H4 (cell line): ENCODE results near the gene MAD2L2. TPM values are rescaled to one million over a fixed set of nuclear protein-coding genes. Genes with fewer than 3 reads are reported as not detected.

Experiments used
- DNase-seq: peaks from one replicate; pipeline ENCODE4 v3.0.0-alpha.2; 2015; ENCODE audit warnings: low spot score
- total RNA-seq: library from RNA; depleted of rRNA; stranded (reverse); fragments of >200 nt; shearing (Covaris generic); gene quantifications from 2 replicates; pipeline ENCODE4 v1.2.3, GENCODE V29; 2014; rRNA removed

The MAD2L2 gene
- total RNA-seq, 1 experiment from 2014 or later, result 130 TPM

- DNase-seq, result no peak
Observed at GRCh38 chr1:11629184-11630016, 51.5 kb downstream of the MAD2L2 start.

GRCh38 chr1:11628767-11629166 lies 52.2 kb downstream of the MAD2L2 start:
- no peak for DNase-seq

- DNase-seq, result no peak
Observed at GRCh38 chr1:11626551-11626950, 54.4 kb downstream of the MAD2L2 start.

Other genes starting within 250 kb of the MAD2L2 start
- 0.27 and 0.31 TPM in 2 replicates for gene DISP3, start 202.0 kb downstream of the MAD2L2 start, total RNA-seq
- 0.76 and 2.3 TPM in 2 replicates for gene FBXO2, start 26.7 kb downstream of the MAD2L2 start, total RNA-seq
- 7.8 and 8.8 TPM in 2 replicates for gene FBXO44, start 26.3 kb downstream of the MAD2L2 start, total RNA-seq
- gene FBXO6, start 16.9 kb downstream of the MAD2L2 start, total RNA-seq, result 7.2 and 7.4 TPM in 2 replicates
- not detected in 2 replicates for gene DRAXIN, start 10.6 kb upstream of the MAD2L2 start, total RNA-seq
- gene AGTRAP, start 55.0 kb upstream of the MAD2L2 start, total RNA-seq, result 65.1 and 74.0 TPM in 2 replicates
- not detected in 2 replicates for gene C1orf167, start 81.0 kb upstream of the MAD2L2 start, total RNA-seq
- gene MTHFR, start 124.8 kb upstream of the MAD2L2 start, total RNA-seq, result 3.6 and 6.0 TPM in 2 replicates
- 1.8 and 4.4 TPM in 2 replicates for gene CLCN6, start 125.0 kb upstream of the MAD2L2 start, total RNA-seq
- gene NPPA, start 166.6 kb upstream of the MAD2L2 start, total RNA-seq, result not detected in 2 replicates
- gene NPPB, start 177.8 kb upstream of the MAD2L2 start, total RNA-seq, result not detected in 2 replicates
- 29.9 and 38.9 TPM in 2 replicates for gene KIAA2013, start 245.3 kb upstream of the MAD2L2 start, total RNA-seq